ENCODE data around the gene SAAL1. TPM values are rescaled to one million over a fixed set of nuclear protein-coding genes. Genes with fewer than 3 reads are reported as not detected.

The SAAL1 gene
- total RNA-seq, 1 experiment from 2014 or later = 43.5 TPM

DNA sequence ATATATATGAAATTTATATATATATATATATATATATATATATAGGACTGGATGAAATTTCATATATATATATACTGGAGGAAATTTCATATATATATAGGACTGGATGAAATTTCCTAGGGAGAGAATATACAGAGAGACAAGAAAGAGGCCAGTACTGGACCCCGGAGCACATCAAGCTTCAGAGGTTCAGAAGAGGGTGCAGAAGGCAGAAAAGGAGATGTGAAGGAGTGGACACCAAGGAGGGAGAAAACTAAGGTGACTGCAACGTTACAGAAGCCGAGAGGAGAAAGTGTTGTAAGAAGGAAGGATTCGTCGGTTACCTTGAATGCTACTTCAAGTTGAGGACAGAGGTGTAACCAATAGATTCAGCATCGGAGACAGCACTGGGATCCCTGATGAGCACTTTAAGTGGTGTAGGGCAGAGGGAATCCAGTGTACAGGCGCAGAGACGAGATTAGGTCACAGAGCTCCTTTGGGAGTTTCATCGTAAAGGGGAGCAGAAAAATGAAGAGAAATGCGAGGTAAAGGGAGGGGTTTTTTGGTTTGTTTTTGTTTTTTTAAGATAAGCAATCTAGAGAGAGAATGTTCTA, 51.3 kb downstream of the SAAL1 start:
- Mint-ChIP-seq H3K4me3 (no peak overlapping the region), H3K4me1 (no peaks in the 10 kb centered on the region), H3K36me3 (ENCODE audit: insufficient read depth in 1 of 3, low read depth in 3 of 3) (no peaks in the 10 kb centered on the region), H3K27me3 (ENCODE audit: low read depth) (peaks cover 4% of the 10 kb centered on the region; the same call in 1 of the 2 replicates), H3K27ac (no peak overlapping the region), H3K9me3 (no peaks in the 10 kb centered on the region)
- Histone ChIP-seq H3K14ac (ENCODE audit: insufficient read depth, low read length) (no peak overlapping the region), H2BK15ac (ENCODE audit: low read depth, low read length) (no peak overlapping the region), H3K4me2 (ENCODE audit: insufficient read depth, insufficient read length, low read length) (no peak overlapping the region), H3K27me3 (ENCODE audit: insufficient read depth, low read length) (no peaks in the 10 kb centered on the region), H3K79me1 (ENCODE audit: insufficient read depth, low read depth, low read length, poor library complexity, severe bottlenecking) (no peaks in the 10 kb centered on the region), H2BK12ac (ENCODE audit: insufficient read length, low read depth, low read length) (no peak overlapping the region), H4K91ac (ENCODE audit: insufficient read length, low read depth, low read length) (no peak overlapping the region), H3T11ph (ENCODE audit: low read length) (no peak overlapping the region), H2AFZ (ENCODE audit: low read length) (no peak overlapping the region), H3K79me2 (ENCODE audit: insufficient read depth, low read length) (no peaks in the 10 kb centered on the region), H2BK20ac (ENCODE audit: low read depth, low read length, poor library complexity, severe bottlenecking) (no peak overlapping the region), H2BK5ac (ENCODE audit: insufficient read length, low read length) (no peak overlapping the region), H3K9me3 (ENCODE audit: control insufficient read depth, low read depth, low read length) (no peaks in the 10 kb centered on the region), H3K23me2 (ENCODE audit: insufficient read length, low read depth, low read length, poor library complexity, severe bottlenecking) (no peaks in the 10 kb centered on the region), H2AK5ac (ENCODE audit: insufficient read length, low read length) (no peak overlapping the region), H3K23ac (ENCODE audit: insufficient read length, low read depth, low read length) (no peak overlapping the region), H3K27ac (ENCODE audit: insufficient read length, low read depth, low read length) (no peak overlapping the region), H4K5ac (ENCODE audit: insufficient read length, low read depth, low read length) (no peak overlapping the region), H4K20me1 (ENCODE audit: control insufficient read depth, insufficient read depth, insufficient read length) (no peaks in the 10 kb centered on the region), H2BK120ac (ENCODE audit: low read depth, low read length, poor library complexity, severe bottlenecking) (no peak overlapping the region), H3K4me1 (ENCODE audit: insufficient read depth, low read length) (no peaks in the 10 kb centered on the region), H3K9ac (ENCODE audit: extremely low read depth, insufficient read length, low read length) (no peak overlapping the region), H4K8ac (replicated peaks; ENCODE audit: insufficient read length, low read depth, low read length) (no peak overlapping the region), H3K4ac (ENCODE audit: low read depth, low read length) (no peak overlapping the region), H3K56ac (ENCODE audit: insufficient read length, low read depth, low read length) (no peak overlapping the region), H3K18ac (ENCODE audit: insufficient read length, low read depth, low read length) (no peak overlapping the region)
- WGBS (ENCODE audit: extremely low coverage, insufficient read length, low lambda C conversion rate) = 100% methylated on average over 1 of the region's 10 CpGs
- TF ChIP-seq, protein P1, sequence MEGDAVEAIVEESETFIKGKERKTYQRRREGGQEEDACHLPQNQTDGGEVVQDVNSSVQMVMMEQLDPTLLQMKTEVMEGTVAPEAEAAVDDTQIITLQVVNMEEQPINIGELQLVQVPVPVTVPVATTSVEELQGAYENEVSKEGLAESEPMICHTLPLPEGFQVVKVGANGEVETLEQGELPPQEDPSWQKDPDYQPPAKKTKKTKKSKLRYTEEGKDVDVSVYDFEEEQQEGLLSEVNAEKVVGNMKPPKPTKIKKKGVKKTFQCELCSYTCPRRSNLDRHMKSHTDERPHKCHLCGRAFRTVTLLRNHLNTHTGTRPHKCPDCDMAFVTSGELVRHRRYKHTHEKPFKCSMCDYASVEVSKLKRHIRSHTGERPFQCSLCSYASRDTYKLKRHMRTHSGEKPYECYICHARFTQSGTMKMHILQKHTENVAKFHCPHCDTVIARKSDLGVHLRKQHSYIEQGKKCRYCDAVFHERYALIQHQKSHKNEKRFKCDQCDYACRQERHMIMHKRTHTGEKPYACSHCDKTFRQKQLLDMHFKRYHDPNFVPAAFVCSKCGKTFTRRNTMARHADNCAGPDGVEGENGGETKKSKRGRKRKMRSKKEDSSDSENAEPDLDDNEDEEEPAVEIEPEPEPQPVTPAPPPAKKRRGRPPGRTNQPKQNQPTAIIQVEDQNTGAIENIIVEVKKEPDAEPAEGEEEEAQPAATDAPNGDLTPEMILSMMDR (conservative IDR thresholded peaks at IDR 0.05) = no peak
- no peak for DNase-seq

Measured in H9 (cell line).